GM23338 (cell line): ENCODE measurements around the gene PSPH. TPM values are rescaled to one million over a fixed set of nuclear protein-coding genes. Genes with fewer than 3 reads are reported as not detected.
"Not testable (repeated sequence)": the region's sequence is repeated elsewhere in the genome, so short reads cannot be mapped to it uniquely, and the experiment has no call there.

Experiments
- ATAC-seq: fragments of 200-7000 bp; cut with Tn5 transposase; 3 replicates; pipeline ENCODE4 v1.9.1; 2020
- DNase-seq: peaks from one replicate; pipeline ENCODE4 v3.0.0-alpha.2; 2015; ENCODE audit warnings: low spot score
- H2AFZ ChIP-seq: fragments of 200-600 bp; sonication (generic); 2 replicates; pipeline ENCODE4 v1.8.0; 2016; ENCODE audit warnings: antibody characterized with exemption, mild to moderate bottlenecking, moderate library complexity
- H3F3A ChIP-seq: fragments of 200-600 bp; sonication (generic); replicated peaks from 2 replicates; pipeline ENCODE4 v1.8.0; 2017; ENCODE audit warnings: antibody characterized with exemption, mixed run types, low read depth
- H3K27ac ChIP-seq: fragments of 200-600 bp; sonication (generic); 2 replicates; pipeline ENCODE4 v1.6.1; 2016; ENCODE audit warnings: low read depth
- H3K27me3 ChIP-seq: fragments of 200-600 bp; sonication (generic); 2 replicates; pipeline ENCODE4 v1.8.0; 2016; ENCODE audit warnings: mild to moderate bottlenecking, mixed run types, moderate library complexity; ENCODE audit not compliant: insufficient read depth
- H3K36me3 ChIP-seq: fragments of 200-600 bp; sonication (generic); 2 replicates; pipeline ENCODE4 v1.8.0; 2016; ENCODE audit warnings: mild to moderate bottlenecking; ENCODE audit not compliant: insufficient read depth
- H3K4me1 ChIP-seq: fragments of 200-600 bp; sonication (generic); 2 replicates; pipeline ENCODE4 v1.8.0; 2016; ENCODE audit warnings: mild to moderate bottlenecking, moderate library complexity; ENCODE audit not compliant: insufficient read depth
- H3K4me2 ChIP-seq: fragments of 200-600 bp; sonication (generic); 2 replicates; pipeline ENCODE4 v1.7.1; 2017; ENCODE audit warnings: mixed run types
- H3K4me3 ChIP-seq: fragments of 200-600 bp; sonication (generic); 2 replicates; pipeline ENCODE4 v1.6.1; 2016; ENCODE audit warnings: mixed run types
- H3K79me2 ChIP-seq: fragments of 200-600 bp; sonication (generic); replicated peaks from 2 replicates; pipeline ENCODE4 v1.8.0; 2017; ENCODE audit warnings: mild to moderate bottlenecking; ENCODE audit not compliant: insufficient read depth
- H3K9me2 ChIP-seq: fragments of 200-600 bp; sonication (generic); 2 replicates; pipeline ENCODE4 v1.8.0; 2017; ENCODE audit not compliant: insufficient read depth
- H4K20me1 ChIP-seq: fragments of 200-600 bp; sonication (generic); replicated peaks from 2 replicates; pipeline ENCODE4 v1.8.0; 2017; ENCODE audit warnings: mild to moderate bottlenecking; ENCODE audit not compliant: insufficient read depth
- H3K27ac Mint-ChIP-seq: 2 replicates; pipeline ENCODE4 v1.8.0; 2020; ENCODE audit warnings: inconsistent platforms, mild to moderate bottlenecking, moderate library complexity, mixed read lengths
- H3K27me3 Mint-ChIP-seq: 3 replicates; pipeline ENCODE4 v1.8.0; 2022; ENCODE audit warnings: low read depth, mild to moderate bottlenecking, moderate library complexity, mixed read lengths, inconsistent platforms; ENCODE audit not compliant: insufficient read depth, poor library complexity
- H3K36me3 Mint-ChIP-seq: 3 replicates; pipeline ENCODE4 v1.8.0; 2021; ENCODE audit warnings: low read depth, mild to moderate bottlenecking, inconsistent platforms, moderate library complexity, mixed read lengths
- H3K4me1 Mint-ChIP-seq: 3 replicates; pipeline ENCODE4 v1.8.0; 2020; ENCODE audit warnings: mild to moderate bottlenecking, inconsistent platforms, mixed read lengths
- H3K4me3 Mint-ChIP-seq: 3 replicates; pipeline ENCODE4 v1.8.0; 2021; ENCODE audit warnings: moderate library complexity, mild to moderate bottlenecking, inconsistent platforms, mixed read lengths
- H3K9me3 Mint-ChIP-seq: 3 replicates; pipeline ENCODE4 v1.8.0; 2020; ENCODE audit warnings: moderate library complexity, mild to moderate bottlenecking, inconsistent platforms, mixed read lengths
- CREB1 ChIP-seq: fragments of 250-450 bp; sonication (Bioruptor Pico); IDR thresholded peaks from 2 replicates; pipeline ENCODE4 v1.5.0; 2020; ENCODE audit warnings: low read depth, mild to moderate bottlenecking, moderate library complexity
- EZH2 ChIP-seq: fragments of 200-600 bp; sonication (generic); IDR thresholded peaks from one replicate; pipeline ENCODE4 v1.8.0; 2017; ENCODE audit warnings: antibody characterized with exemption, mild to moderate bottlenecking, low read depth; ENCODE audit not compliant: unreplicated experiment
- EZH2phosphoT487 ChIP-seq: fragments of 200-600 bp; sonication (generic); IDR thresholded peaks from one replicate; pipeline ENCODE4 v1.8.1; 2018; ENCODE audit warnings: antibody characterized with exemption; ENCODE audit not compliant: unreplicated experiment
- JUNB ChIP-seq: IDR thresholded peaks from one replicate; pipeline ENCODE4 v1.6.1; 2016; ENCODE audit warnings: antibody characterized with exemption; ENCODE audit not compliant: unreplicated experiment
- NANOG ChIP-seq: IDR thresholded peaks from 2 replicates; pipeline ENCODE4 v1.6.1; 2016; ENCODE audit warnings: antibody characterized with exemption, borderline replicate concordance
- POLR2AphosphoS5 ChIP-seq: IDR thresholded peaks from 2 replicates; pipeline ENCODE4 v1.6.1; 2016; ENCODE audit warnings: antibody characterized with exemption, low read depth
- ZNF331 ChIP-seq: fragments of 250-450 bp; sonication (Bioruptor Pico); IDR thresholded peaks from 2 replicates; pipeline ENCODE4 v1.5.0; 2020; ENCODE audit warnings: low read depth, mild to moderate bottlenecking, moderate library complexity
- polyA plus RNA-seq: library from polyadenylated mRNA; unstranded; fragments of >200 nt; fragmentation: Nextera tagmentation; extraction: Ambion mirVana; gene quantifications from 2 replicates; pipeline ENCODE4 v1.2.1, GENCODE V29; 2016
- total RNA-seq: library from RNA; depleted of rRNA; stranded (reverse); fragments of >200 nt; shearing (Covaris generic); gene quantifications from 2 replicates; pipeline ENCODE4 v1.2.3, GENCODE V29; 2014
- TF ChIP-seq, protein P1 (sequence below): fragments of 250-450 bp; sonication (Bioruptor Pico); IDR thresholded peaks from 2 replicates; pipeline ENCODE4 v1.5.0; 2020; ENCODE audit warnings: mild to moderate bottlenecking, moderate library complexity
- TF ChIP-seq, protein P2 (sequence below): IDR thresholded peaks from 2 replicates; pipeline ENCODE4 v1.6.1; 2016; ENCODE audit warnings: antibody characterized with exemption

The PSPH gene
- total and polyA plus RNA-seq, 2 experiments from 2014 or later: 38.3 to 149 TPM

GRCh38 chr7:56031556-56031955, 19.7 kb downstream of the PSPH start:
- H2AFZ ChIP-seq, H3K36me3 ChIP-seq, H3K27ac Mint-ChIP-seq, DNase-seq, H3K27me3 ChIP-seq, H3K9me2 ChIP-seq, H3K27me3 Mint-ChIP-seq, H3K4me1 Mint-ChIP-seq, H4K20me1 ChIP-seq, H3K9me3 Mint-ChIP-seq, H3K27ac ChIP-seq, ATAC-seq, H3K4me2 ChIP-seq, H3F3A ChIP-seq: not testable (repeated sequence)
- Mint-ChIP-seq H3K36me3 (peaks cover 65% of the 10 kb centered on the region), H3K4me3 (peak overlapping the region; percentile 93)
- peaks cover 13% of the 10 kb centered on the region for H3K4me1 ChIP-seq
- H3K4me3 ChIP-seq: peak overlapping the region; percentile 87; the same call in 1 of the 2 replicates
- peaks cover 55% of the 10 kb centered on the region for H3K79me2 ChIP-seq

GRCh38 chr7:56030340-56030739, 20.9 kb downstream of the PSPH start:
- H2AFZ ChIP-seq: no peak overlapping the region
- peaks cover 8% of the 10 kb centered on the region; the same call in 1 of the 2 replicates for H4K20me1 ChIP-seq
- H3K4me2 ChIP-seq: no peak overlapping the region
- no peaks in the 10 kb centered on the region for H3K27me3 ChIP-seq
- Mint-ChIP-seq H3K27ac (no peak overlapping the region), H3K4me1 (peaks cover 10% of the 10 kb centered on the region), H3K27me3 (peaks cover under 1% of the 10 kb centered on the region), H3K36me3 (peaks cover 75% of the 10 kb centered on the region), H3K4me3 (no peak overlapping the region), H3K9me3 (peaks cover 3% of the 10 kb centered on the region; the same call in 2 of the 3 replicates)
- H3F3A ChIP-seq: no peaks in the 10 kb centered on the region
- H3K79me2 ChIP-seq: peaks cover 65% of the 10 kb centered on the region
- peaks cover 8% of the 10 kb centered on the region; the same call in 1 of the 2 replicates for H3K36me3 ChIP-seq
- DNase-seq (no peak), ATAC-seq (no peak)
- TF ChIP-seq ZNF331 (CRISPR knock-in tag): no peak
- TF ChIP-seq CREB1 (CRISPR knock-in tag): no peak
- TF ChIP-seq EZH2: no peak
- TF ChIP-seq, protein P1, sequence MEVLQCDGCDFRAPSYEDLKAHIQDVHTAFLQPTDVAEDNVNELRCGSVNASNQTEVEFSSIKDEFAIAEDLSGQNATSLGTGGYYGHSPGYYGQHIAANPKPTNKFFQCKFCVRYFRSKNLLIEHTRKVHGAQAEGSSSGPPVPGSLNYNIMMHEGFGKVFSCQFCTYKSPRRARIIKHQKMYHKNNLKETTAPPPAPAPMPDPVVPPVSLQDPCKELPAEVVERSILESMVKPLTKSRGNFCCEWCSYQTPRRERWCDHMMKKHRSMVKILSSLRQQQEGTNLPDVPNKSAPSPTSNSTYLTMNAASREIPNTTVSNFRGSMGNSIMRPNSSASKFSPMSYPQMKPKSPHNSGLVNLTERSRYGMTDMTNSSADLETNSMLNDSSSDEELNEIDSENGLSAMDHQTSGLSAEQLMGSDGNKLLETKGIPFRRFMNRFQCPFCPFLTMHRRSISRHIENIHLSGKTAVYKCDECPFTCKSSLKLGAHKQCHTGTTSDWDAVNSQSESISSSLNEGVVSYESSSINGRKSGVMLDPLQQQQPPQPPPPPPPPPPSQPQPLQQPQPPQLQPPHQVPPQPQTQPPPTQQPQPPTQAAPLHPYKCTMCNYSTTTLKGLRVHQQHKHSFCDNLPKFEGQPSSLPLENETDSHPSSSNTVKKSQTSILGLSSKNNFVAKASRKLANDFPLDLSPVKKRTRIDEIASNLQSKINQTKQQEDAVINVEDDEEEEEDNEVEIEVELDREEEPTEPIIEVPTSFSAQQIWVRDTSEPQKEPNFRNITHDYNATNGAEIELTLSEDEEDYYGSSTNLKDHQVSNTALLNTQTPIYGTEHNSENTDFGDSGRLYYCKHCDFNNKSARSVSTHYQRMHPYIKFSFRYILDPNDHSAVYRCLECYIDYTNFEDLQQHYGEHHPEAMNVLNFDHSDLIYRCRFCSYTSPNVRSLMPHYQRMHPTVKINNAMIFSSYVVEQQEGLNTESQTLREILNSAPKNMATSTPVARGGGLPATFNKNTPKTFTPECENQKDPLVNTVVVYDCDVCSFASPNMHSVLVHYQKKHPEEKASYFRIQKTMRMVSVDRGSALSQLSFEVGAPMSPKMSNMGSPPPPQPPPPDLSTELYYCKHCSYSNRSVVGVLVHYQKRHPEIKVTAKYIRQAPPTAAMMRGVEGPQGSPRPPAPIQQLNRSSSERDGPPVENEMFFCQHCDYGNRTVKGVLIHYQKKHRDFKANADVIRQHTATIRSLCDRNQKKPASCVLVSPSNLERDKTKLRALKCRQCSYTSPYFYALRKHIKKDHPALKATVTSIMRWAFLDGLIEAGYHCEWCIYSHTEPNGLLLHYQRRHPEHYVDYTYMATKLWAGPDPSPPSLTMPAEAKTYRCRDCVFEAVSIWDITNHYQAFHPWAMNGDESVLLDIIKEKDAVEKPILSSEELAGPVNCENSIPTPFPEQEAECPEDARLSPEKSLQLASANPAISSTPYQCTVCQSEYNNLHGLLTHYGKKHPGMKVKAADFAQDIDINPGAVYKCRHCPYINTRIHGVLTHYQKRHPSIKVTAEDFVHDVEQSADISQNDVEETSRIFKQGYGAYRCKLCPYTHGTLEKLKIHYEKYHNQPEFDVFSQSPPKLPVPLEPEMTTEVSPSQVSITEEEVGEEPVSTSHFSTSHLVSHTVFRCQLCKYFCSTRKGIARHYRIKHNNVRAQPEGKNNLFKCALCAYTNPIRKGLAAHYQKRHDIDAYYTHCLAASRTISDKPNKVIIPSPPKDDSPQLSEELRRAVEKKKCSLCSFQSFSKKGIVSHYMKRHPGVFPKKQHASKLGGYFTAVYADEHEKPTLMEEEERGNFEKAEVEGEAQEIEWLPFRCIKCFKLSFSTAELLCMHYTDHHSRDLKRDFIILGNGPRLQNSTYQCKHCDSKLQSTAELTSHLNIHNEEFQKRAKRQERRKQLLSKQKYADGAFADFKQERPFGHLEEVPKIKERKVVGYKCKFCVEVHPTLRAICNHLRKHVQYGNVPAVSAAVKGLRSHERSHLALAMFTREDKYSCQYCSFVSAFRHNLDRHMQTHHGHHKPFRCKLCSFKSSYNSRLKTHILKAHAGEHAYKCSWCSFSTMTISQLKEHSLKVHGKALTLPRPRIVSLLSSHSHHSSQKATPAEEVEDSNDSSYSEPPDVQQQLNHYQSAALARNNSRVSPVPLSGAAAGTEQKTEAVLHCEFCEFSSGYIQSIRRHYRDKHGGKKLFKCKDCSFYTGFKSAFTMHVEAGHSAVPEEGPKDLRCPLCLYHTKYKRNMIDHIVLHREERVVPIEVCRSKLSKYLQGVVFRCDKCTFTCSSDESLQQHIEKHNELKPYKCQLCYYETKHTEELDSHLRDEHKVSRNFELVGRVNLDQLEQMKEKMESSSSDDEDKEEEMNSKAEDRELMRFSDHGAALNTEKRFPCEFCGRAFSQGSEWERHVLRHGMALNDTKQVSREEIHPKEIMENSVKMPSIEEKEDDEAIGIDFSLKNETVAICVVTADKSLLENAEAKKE: no peak
- no peak for TF ChIP-seq POLR2AphosphoS5
- TF ChIP-seq NANOG: no peak
- TF ChIP-seq EZH2phosphoT487: no peak
- TF ChIP-seq JUNB: no peak
- TF ChIP-seq, protein P2, sequence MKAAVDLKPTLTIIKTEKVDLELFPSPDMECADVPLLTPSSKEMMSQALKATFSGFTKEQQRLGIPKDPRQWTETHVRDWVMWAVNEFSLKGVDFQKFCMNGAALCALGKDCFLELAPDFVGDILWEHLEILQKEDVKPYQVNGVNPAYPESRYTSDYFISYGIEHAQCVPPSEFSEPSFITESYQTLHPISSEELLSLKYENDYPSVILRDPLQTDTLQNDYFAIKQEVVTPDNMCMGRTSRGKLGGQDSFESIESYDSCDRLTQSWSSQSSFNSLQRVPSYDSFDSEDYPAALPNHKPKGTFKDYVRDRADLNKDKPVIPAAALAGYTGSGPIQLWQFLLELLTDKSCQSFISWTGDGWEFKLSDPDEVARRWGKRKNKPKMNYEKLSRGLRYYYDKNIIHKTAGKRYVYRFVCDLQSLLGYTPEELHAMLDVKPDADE: no peak
- H3K27ac ChIP-seq: no peak overlapping the region
- H3K9me2 ChIP-seq: no peaks in the 10 kb centered on the region
- no peak overlapping the region for H3K4me3 ChIP-seq
- peaks cover 13% of the 10 kb centered on the region for H3K4me1 ChIP-seq
